H1 (cell line): ENCODE data around the gene SLC41A1. TPM values are rescaled to one million over a fixed set of nuclear protein-coding genes. Genes with fewer than 3 reads are reported as not detected.

Source experiments
- CTCF ChIA-PET: fragments of 300-600 bp; sonication (Branson Sonifier 250); formaldehyde crosslinking; loops from one replicate; lab custom pipeline; 2021; ENCODE audit not compliant: partially characterized antibody; lab: Charles Lee
- POLR2A ChIA-PET: fragments of 300-600 bp; sonication (Branson Sonifier 250); formaldehyde crosslinking; loops from one replicate; lab custom pipeline; 2021; ENCODE audit warnings: inconsistent platforms; ENCODE audit not compliant: partially characterized antibody; lab: Charles Lee
- DNase-seq, 2 experiments: peaks; one replicate each; pipeline versions ENCODE4 v3.0.0 to v3.0.0-alpha.2; 2010 to 2022; ENCODE audit warnings: low spot score in 2 of 2, low read depth in 1 of 2, mixed read lengths in 1 of 2
- FAIRE-seq: peaks from 2 replicates; lab custom pipeline; 2011; peaks lifted over from hg19 to GRCh38; lab: Jason Lieb, UNC
- H2AFZ ChIP-seq: 2 replicates; pipeline ENCODE4 v1.8.1; 2012; ENCODE audit warnings: low read length, inconsistent platforms
- H2AK5ac ChIP-seq: 2 replicates; pipeline ENCODE4 v1.6.1; 2013; ENCODE audit warnings: low read depth, low read length
- H2BK120ac ChIP-seq: replicated peaks from 2 replicates; pipeline ENCODE3; 2013; ENCODE audit warnings: low read depth, low read length, inconsistent platforms
- H2BK12ac ChIP-seq: 2 replicates; pipeline ENCODE4 v1.6.1; 2013; ENCODE audit warnings: low read depth, low read length
- H2BK15ac ChIP-seq: 2 replicates; pipeline ENCODE4 v1.6.1; 2013; ENCODE audit warnings: low read length
- H2BK20ac ChIP-seq: 2 replicates; pipeline ENCODE4 v1.6.1; 2013; ENCODE audit warnings: low read length
- H2BK5ac ChIP-seq: 2 replicates; pipeline ENCODE4 v1.6.1; 2013; ENCODE audit warnings: low read depth, low read length
- H3K14ac ChIP-seq: 2 replicates; pipeline ENCODE4 v1.6.1; 2013; ENCODE audit warnings: inconsistent platforms; ENCODE audit not compliant: insufficient read length
- H3K18ac ChIP-seq: 2 replicates; pipeline ENCODE4 v1.6.1; 2013; ENCODE audit warnings: low read length; ENCODE audit errors: extremely low read depth
- H3K23ac ChIP-seq: 2 replicates; pipeline ENCODE4 v1.6.1; 2013; ENCODE audit warnings: inconsistent platforms; ENCODE audit not compliant: insufficient read length
- H3K23me2 ChIP-seq: 2 replicates; pipeline ENCODE4 v1.6.1; 2013; ENCODE audit warnings: low read depth, low read length
- H3K27ac ChIP-seq: 2 replicates; pipeline ENCODE4 v1.6.1; 2011; ENCODE audit warnings: low read depth, low read length, inconsistent platforms
- H3K27me3 ChIP-seq, 4 experiments: replicated peaks in 1 of 4; 1 replicate in 1 of 4; 2 replicates in 3 of 4; pipeline versions ENCODE4 v1.6.1 to v1.8.1; 2011 to 2013; ENCODE audit warnings: low read length in 3 of 4, mild to moderate bottlenecking in 3 of 4, inconsistent platforms in 2 of 4, mixed read lengths in 2 of 4, moderate library complexity in 1 of 4; ENCODE audit not compliant: control insufficient read depth in 3 of 4, insufficient read depth in 3 of 4; ENCODE audit errors: extremely low read depth in 1 of 4
- H3K36me3 ChIP-seq, 4 experiments: 2 replicates each; pipeline versions ENCODE4 v1.6.1 to v1.8.1; 2011 to 2013; ENCODE audit warnings: mild to moderate bottlenecking in 4 of 4, low read length in 3 of 4, moderate library complexity in 2 of 4, control low read depth in 1 of 4, inconsistent platforms in 1 of 4; ENCODE audit not compliant: insufficient read depth in 4 of 4, control insufficient read depth in 2 of 4
- H3K4ac ChIP-seq: replicated peaks from 2 replicates; pipeline ENCODE3; 2013; ENCODE audit warnings: low read length, low read depth, mixed read lengths, inconsistent platforms; ENCODE audit not compliant: insufficient read length
- H3K4me1 ChIP-seq, 4 experiments: replicated peaks in 1 of 4; 1 replicate in 1 of 4; 2 replicates in 3 of 4; pipeline versions ENCODE4 v1.6.1 to v1.8.1; 2011 to 2013; ENCODE audit warnings: low read length in 3 of 4, inconsistent platforms in 2 of 4, mixed read lengths in 1 of 4; ENCODE audit not compliant: insufficient read depth in 4 of 4, control insufficient read depth in 3 of 4
- H3K4me2 ChIP-seq, 2 experiments: 2 replicates each; pipeline versions ENCODE4 v1.6.1 to v1.8.1; 2011 to 2013; ENCODE audit warnings: low read depth in 2 of 2, low read length in 2 of 2, control low read depth in 1 of 2, inconsistent platforms in 1 of 2, mild to moderate bottlenecking in 1 of 2; ENCODE audit not compliant: insufficient read depth in 1 of 2
- H3K4me3 ChIP-seq, 4 experiments: fragments of 200-600, 300-600 bp in 1 of 4; sonication (generic), shearing (Covaris generic), sonication (Bioruptor Twin) in 1 of 4; 2 replicates each; pipeline versions ENCODE4 v1.5.1 to v1.8.1; 2011 to 2016; ENCODE audit warnings: low read length in 4 of 4, low read depth in 3 of 4, control low read depth in 2 of 4, inconsistent platforms in 2 of 4, mild to moderate bottlenecking in 2 of 4, mixed read lengths in 1 of 4, moderate library complexity in 1 of 4; ENCODE audit not compliant: insufficient read depth in 2 of 4; ENCODE audit errors: extremely low read depth in 1 of 4
- H3K56ac ChIP-seq: replicated peaks from 2 replicates; pipeline ENCODE3; 2013; ENCODE audit warnings: low read depth, mild to moderate bottlenecking, mixed read lengths, low read length, inconsistent platforms; ENCODE audit not compliant: insufficient read length
- H3K79me1 ChIP-seq: 2 replicates; pipeline ENCODE4 v1.6.1; 2013; ENCODE audit warnings: low read depth, low read length, control low read depth
- H3K79me2 ChIP-seq, 2 experiments: 2 replicates each; pipeline versions ENCODE4 v1.6.1 to v1.8.1; 2012 to 2013; ENCODE audit warnings: low read length in 2 of 2, mild to moderate bottlenecking in 2 of 2, inconsistent platforms in 1 of 2; ENCODE audit not compliant: insufficient read depth in 2 of 2, control insufficient read depth in 1 of 2
- H3K9ac ChIP-seq, 4 experiments: replicated peaks in 1 of 4; 1 replicate in 1 of 4; 2 replicates in 3 of 4; pipeline versions ENCODE4 v1.6.1 to v1.8.1; 2011 to 2013; ENCODE audit warnings: low read depth in 3 of 4, low read length in 3 of 4, control low read depth in 2 of 4, mild to moderate bottlenecking in 2 of 4, moderate library complexity in 2 of 4, inconsistent platforms in 1 of 4; ENCODE audit errors: extremely low read depth in 1 of 4
- H3K9me3 ChIP-seq, 2 experiments: 2 replicates each; pipeline versions ENCODE4 v1.6.1 to v1.8.1; 2012 to 2013; ENCODE audit warnings: mild to moderate bottlenecking in 2 of 2, moderate library complexity in 2 of 2, control low read depth in 1 of 2, inconsistent platforms in 1 of 2, low read depth in 1 of 2, low read length in 1 of 2, mixed read lengths in 1 of 2; ENCODE audit not compliant: insufficient read depth in 2 of 2
- H4K20me1 ChIP-seq, 2 experiments: replicated peaks in 1 of 2; 2 replicates each; pipeline versions ENCODE3 to v1.8.1; 2011 to 2013; ENCODE audit warnings: inconsistent platforms in 2 of 2, low read length in 2 of 2, mild to moderate bottlenecking in 1 of 2; ENCODE audit not compliant: insufficient read depth in 2 of 2, control insufficient read depth in 1 of 2
- H4K5ac ChIP-seq: 2 replicates; pipeline ENCODE4 v1.6.1; 2013; ENCODE audit warnings: low read length, low read depth, mixed read lengths, inconsistent platforms; ENCODE audit not compliant: insufficient read length
- H4K8ac ChIP-seq: 2 replicates; pipeline ENCODE4 v1.8.0; 2013; ENCODE audit warnings: mild to moderate bottlenecking, moderate library complexity, low read length, inconsistent platforms; ENCODE audit not compliant: insufficient read depth; ENCODE audit errors: extremely low read depth
- H4K91ac ChIP-seq: replicated peaks from 2 replicates; pipeline ENCODE3; 2013; ENCODE audit warnings: low read length, mixed read lengths, inconsistent platforms; ENCODE audit not compliant: insufficient read length
- CBX8 ChIP-seq: fragments of 300-800, 300-1000 bp; sonication (generic); IDR thresholded peaks from 2 replicates; pipeline ENCODE4 v1.7.1; 2016; ENCODE audit warnings: low read depth, low read length, borderline replicate concordance
- EZH2 ChIP-seq: fragments of 200-600 bp; sonication (generic); IDR thresholded peaks from 2 replicates; pipeline ENCODE4 v1.7.1; 2012; ENCODE audit warnings: low read depth, mild to moderate bottlenecking, moderate library complexity, low read length, inconsistent platforms; ENCODE audit not compliant: severe bottlenecking
- JUN ChIP-seq: IDR thresholded peaks from 2 replicates; pipeline ENCODE4 v1.6.1; 2011; ENCODE audit warnings: low read depth, mild to moderate bottlenecking, improper control_type of control experiment, low read length
- RAD21 ChIP-seq, 2 experiments: IDR thresholded peaks in 1 of 2; conservative IDR thresholded peaks in 1 of 2; 2 replicates each; pipeline ENCODE4 v1.6.1; 2011; ENCODE audit warnings: low read depth in 2 of 2, low read length in 2 of 2, improper control_type of control experiment in 1 of 2, inconsistent platforms in 1 of 2, mild to moderate bottlenecking in 1 of 2, moderate library complexity in 1 of 2
- SP4 ChIP-seq: IDR thresholded peaks from 2 replicates; pipeline ENCODE4 v1.6.1; 2012; ENCODE audit warnings: low read length, inconsistent platforms
- TAF1 ChIP-seq: IDR thresholded peaks from 2 replicates; pipeline ENCODE4 v1.6.1; 2011; ENCODE audit warnings: mild to moderate bottlenecking, low read depth, low read length
- TAF7 ChIP-seq: optimal IDR thresholded peaks from 2 replicates; pipeline ENCODE3; 2011; ENCODE audit warnings: low read depth, mild to moderate bottlenecking, inconsistent platforms, low read length, moderate library complexity, borderline replicate concordance
- WGBS, 2 experiments: shearing (Covaris generic) in 1 of 2; methylation state at CpG; one replicate each; pipeline versions ENCODE4 v1.1.6 to v1.1.7; 2013 to 2015; ENCODE audit warnings: low lambda C conversion rate in 2 of 2, mixed read lengths in 2 of 2, inconsistent platforms in 1 of 2, low coverage in 1 of 2, missing lambda C conversion rate in 1 of 2; ENCODE audit not compliant: insufficient replicate concordance in 2 of 2, insufficient coverage in 1 of 2, insufficient read length in 1 of 2; ENCODE audit errors: extremely low coverage in 1 of 2, missing lambda C conversion rate in 1 of 2; 5-methylcytosine and 5-hydroxymethylcytosine counted together
- polyA plus RNA-seq, 7 experiments: library from polyadenylated mRNA; depleted of rRNA in 3 of 7; stranded (reverse) in 5 of 7; unstranded in 2 of 7; fragments of >200 nt in 5 of 7; fragments of 200-250 nt in 2 of 7; gene quantifications; 1 replicate in 5 of 7; 2 replicates in 1 of 7; 4 replicates in 1 of 7; pipeline versions ENCODE4 v1.2.1 to v1.2.3, GENCODE V29; 2011 to 2013; ENCODE audit warnings: missing spikeins in 2 of 7, mixed read lengths in 2 of 7
- total RNA-seq: library from RNA; stranded (reverse); fragmentation: NEBNext Ultra II Directional; extraction: Animal tissue kit (Norgen Biotek cat#: 25700); gene quantifications from 2 replicates; pipeline ENCODE4 v1.2.1, GENCODE V29; 2021
- TF ChIP-seq, protein P1 (sequence below): IDR thresholded peaks from 2 replicates; pipeline ENCODE4 v1.6.1; 2012; ENCODE audit warnings: inconsistent platforms
- TF ChIP-seq, protein P2 (sequence below), 3 experiments: IDR thresholded peaks; 1 replicate in 2 of 3; 2 replicates in 1 of 3; pipeline versions ENCODE4 v1.5.1 to v1.6.1; 2011; ENCODE audit warnings: low read length in 3 of 3, mild to moderate bottlenecking in 3 of 3, inconsistent platforms in 2 of 3, low read depth in 1 of 3, moderate library complexity in 1 of 3; ENCODE audit not compliant: insufficient read depth in 1 of 3; ENCODE audit errors: control extremely low read depth in 1 of 3

The SLC41A1 gene
- total and polyA plus RNA-seq, 2 of the 8 experiments (the other 6 are each of a cell fraction or from before 2014, with no cell fraction given): 41.2 to 42.3 TPM

DNA sequence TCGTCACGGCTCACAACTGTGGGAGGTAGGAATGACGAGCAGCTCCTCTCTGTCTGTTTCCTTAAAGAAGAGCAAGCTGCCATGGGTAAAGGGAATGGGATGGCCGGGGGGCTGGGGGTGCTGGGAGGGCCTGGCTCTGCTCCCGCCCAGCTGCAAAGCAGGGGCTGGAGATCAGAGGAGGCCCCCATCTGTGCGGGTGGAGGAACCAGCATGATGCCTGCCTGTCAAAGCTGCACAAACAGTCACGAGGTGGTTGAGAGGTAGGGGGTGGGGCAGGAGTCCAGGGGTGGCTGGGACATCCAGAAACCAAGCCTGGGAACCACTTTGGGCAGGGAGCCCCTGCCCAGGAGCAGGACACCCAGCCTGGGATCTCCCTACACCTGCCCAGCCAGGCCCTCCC, 12.6 kb downstream of the SLC41A1 start:
- Histone ChIP-seq H3K18ac (no peak overlapping the region), H3K36me3 (peaks cover 6 to 37% (median 18%) of the 10 kb centered on the region in 4 experiments; a peak in 7 of 8 replicates), H3K27me3 (no peaks in the 10 kb centered on the region), H3K79me2 (peaks cover 0 to 5% of the 10 kb centered on the region in 2 experiments; a peak in 1 of 4 replicates), H3K9me3 (no peaks in the 10 kb centered on the region), H3K23me2 (no peaks in the 10 kb centered on the region), H3K4me3 (no peak overlapping the region), H3K56ac (no peak overlapping the region), H3K4me2 (no peak overlapping the region), H4K8ac (no peak overlapping the region), H3K79me1 (peaks cover 3% of the 10 kb centered on the region), H2BK15ac (no peak overlapping the region), H4K20me1 (peaks cover 0 to 5% of the 10 kb centered on the region in 2 experiments), H3K14ac (no peak overlapping the region), H2BK120ac (no peak overlapping the region), H2BK5ac (no peak overlapping the region), H3K9ac (no peak overlapping the region), H3K4ac (no peak overlapping the region), H2AFZ (no peak overlapping the region), H4K91ac (no peak overlapping the region), H3K23ac (no peak overlapping the region), H4K5ac (no peak overlapping the region), H2AK5ac (no peak overlapping the region), H3K27ac (no peak overlapping the region), H3K4me1 (peaks cover 0 to 3% (median 0%) of the 10 kb centered on the region in 4 experiments; a peak in 1 of 7 replicates), H2BK20ac (no peak overlapping the region), H2BK12ac (no peak overlapping the region)
- DNase-seq: no peak
- WGBS, 2 experiments: 71% methylated on average over 6 of the region's 7 CpGs; no CpG with 5 or more reads in 1 of the 2 experiments
- ChIA-PET CTCF (interaction anchor here (1.0 to 1.6 kb wide), 5 partner anchors 9 to 176 kb away, joined by 3 to 9 read pairs (median 4); no protein-coding TSS in a partner anchor), POLR2A (interaction anchor here (0.6 to 1.8 kb wide), 3 partner anchors 10 to 58 kb away, joined by 3 to 6 read pairs (median 3); no protein-coding TSS in a partner anchor)
- no peak for FAIRE-seq
- TF ChIP-seq EZH2 (no peak), TAF7 (no peak), JUN (no peak), TAF1 (no peak), RAD21 (IDR thresholded peaks at IDR 0.05 in 1 of 2, conservative IDR thresholded peaks at IDR 0.05 in 1 of 2; ENCODE audit: low read depth in 2 of 2, low read length in 2 of 2) (no peak), SP4 (no peak), CBX8 (no peak)
- TF ChIP-seq, protein P1, sequence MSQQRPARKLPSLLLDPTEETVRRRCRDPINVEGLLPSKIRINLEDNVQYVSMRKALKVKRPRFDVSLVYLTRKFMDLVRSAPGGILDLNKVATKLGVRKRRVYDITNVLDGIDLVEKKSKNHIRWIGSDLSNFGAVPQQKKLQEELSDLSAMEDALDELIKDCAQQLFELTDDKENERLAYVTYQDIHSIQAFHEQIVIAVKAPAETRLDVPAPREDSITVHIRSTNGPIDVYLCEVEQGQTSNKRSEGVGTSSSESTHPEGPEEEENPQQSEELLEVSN: no peak
- TF ChIP-seq, protein P2, sequence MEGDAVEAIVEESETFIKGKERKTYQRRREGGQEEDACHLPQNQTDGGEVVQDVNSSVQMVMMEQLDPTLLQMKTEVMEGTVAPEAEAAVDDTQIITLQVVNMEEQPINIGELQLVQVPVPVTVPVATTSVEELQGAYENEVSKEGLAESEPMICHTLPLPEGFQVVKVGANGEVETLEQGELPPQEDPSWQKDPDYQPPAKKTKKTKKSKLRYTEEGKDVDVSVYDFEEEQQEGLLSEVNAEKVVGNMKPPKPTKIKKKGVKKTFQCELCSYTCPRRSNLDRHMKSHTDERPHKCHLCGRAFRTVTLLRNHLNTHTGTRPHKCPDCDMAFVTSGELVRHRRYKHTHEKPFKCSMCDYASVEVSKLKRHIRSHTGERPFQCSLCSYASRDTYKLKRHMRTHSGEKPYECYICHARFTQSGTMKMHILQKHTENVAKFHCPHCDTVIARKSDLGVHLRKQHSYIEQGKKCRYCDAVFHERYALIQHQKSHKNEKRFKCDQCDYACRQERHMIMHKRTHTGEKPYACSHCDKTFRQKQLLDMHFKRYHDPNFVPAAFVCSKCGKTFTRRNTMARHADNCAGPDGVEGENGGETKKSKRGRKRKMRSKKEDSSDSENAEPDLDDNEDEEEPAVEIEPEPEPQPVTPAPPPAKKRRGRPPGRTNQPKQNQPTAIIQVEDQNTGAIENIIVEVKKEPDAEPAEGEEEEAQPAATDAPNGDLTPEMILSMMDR (IDR thresholded peaks at IDR 0.05; ENCODE audit: control extremely low read depth in 1 of 3, insufficient read depth in 1 of 3, low read depth in 1 of 3, low read length in 3 of 3): no peak
